Neural cell (in vitro differentiated cells): ENCODE results near the gene PRKCE. TPM values are rescaled to one million over a fixed set of nuclear protein-coding genes. Genes with fewer than 3 reads are reported as not detected.

Experiments used
- H2AFZ ChIP-seq: fragments of 200-600, 300-800 bp; sonication (generic), shearing (Covaris generic); 2 replicates; pipeline ENCODE4 v1.6.0; 2014; ENCODE audit warnings: low read depth, mild to moderate bottlenecking, antibody characterized with exemption, low read length, moderate library complexity
- H3F3A ChIP-seq: fragments of 200-600 bp; shearing (Covaris generic); 2 replicates; pipeline ENCODE4 v1.6.1; 2016; ENCODE audit warnings: mild to moderate bottlenecking, moderate library complexity, mixed read lengths, antibody characterized with exemption, low read length; ENCODE audit not compliant: insufficient read depth, poor library complexity, severe bottlenecking
- H3K27ac ChIP-seq: fragments of 200-600, 300-800 bp; sonication (generic), shearing (Covaris generic); 2 replicates; pipeline ENCODE4 v1.5.1; 2014; ENCODE audit warnings: mild to moderate bottlenecking, low read length, moderate library complexity
- H3K27me3 ChIP-seq: fragments of 300-800, 200-600 bp; sonication (generic), shearing (Covaris generic); 2 replicates; pipeline ENCODE4 v1.6.0; 2014; ENCODE audit warnings: mild to moderate bottlenecking, low read depth, low read length, moderate library complexity; ENCODE audit not compliant: insufficient read depth
- H3K36me3 ChIP-seq: fragments of 300-800, 200-600 bp; sonication (generic), shearing (Covaris generic); 2 replicates; pipeline ENCODE4 v1.5.1; 2014; ENCODE audit warnings: mild to moderate bottlenecking, antibody characterized with exemption, low read length, moderate library complexity; ENCODE audit not compliant: insufficient read depth
- H3K4me2 ChIP-seq: fragments of 300-800, 200-600 bp; sonication (generic), shearing (Covaris generic); 2 replicates; pipeline ENCODE4 v1.6.0; 2014; ENCODE audit warnings: mild to moderate bottlenecking, low read length
- H3K4me3 ChIP-seq: fragments of 300-800, 200-600 bp; sonication (generic), shearing (Covaris generic); 2 replicates; pipeline ENCODE4 v1.5.1; 2014; ENCODE audit warnings: mild to moderate bottlenecking, low read length, moderate library complexity
- H3K79me2 ChIP-seq: fragments of 200-600 bp; shearing (Covaris generic); replicated peaks from 2 replicates; pipeline ENCODE4 v1.6.0; 2014; ENCODE audit warnings: mild to moderate bottlenecking, low read length, moderate library complexity; ENCODE audit not compliant: insufficient read depth
- H3K9ac ChIP-seq: fragments of 300-800, 200-600 bp; sonication (generic), shearing (Covaris generic); 2 replicates; pipeline ENCODE4 v1.6.1; 2016; ENCODE audit warnings: mild to moderate bottlenecking, low read length, mixed read lengths
- H3K9me2 ChIP-seq: fragments of 200-600 bp; shearing (Covaris generic); 2 replicates; pipeline ENCODE4 v1.6.1; 2016; ENCODE audit warnings: mild to moderate bottlenecking, low read length, mixed read lengths; ENCODE audit not compliant: insufficient read depth
- H3K9me3 ChIP-seq: fragments of 200-600, 300-800 bp; sonication (generic), shearing (Covaris generic); 2 replicates; pipeline ENCODE4 v1.6.1; 2016; ENCODE audit warnings: mild to moderate bottlenecking, mixed run types, low read length, moderate library complexity, mixed read lengths
- H4K20me1 ChIP-seq: fragments of 200-600 bp; shearing (Covaris generic); 2 replicates; pipeline ENCODE4 v1.6.1; 2016; ENCODE audit warnings: mild to moderate bottlenecking, mixed run types; ENCODE audit not compliant: insufficient read depth
- CTCF ChIP-seq: fragments of 450-650 bp; IDR thresholded peaks from 2 replicates; pipeline ENCODE4 v1.5.1; 2014; ENCODE audit warnings: antibody characterized with exemption, mild to moderate bottlenecking, moderate library complexity; ENCODE audit not compliant: poor library complexity, severe bottlenecking
- EP300 ChIP-seq: fragments of 450-650 bp; conservative IDR thresholded peaks from 2 replicates; pipeline ENCODE4 v1.6.1; 2014; ENCODE audit warnings: antibody characterized with exemption, mild to moderate bottlenecking, moderate library complexity; ENCODE audit not compliant: poor library complexity, severe bottlenecking
- EZH2 ChIP-seq: fragments of 200-600, 300-800 bp; shearing (Covaris generic), sonication (generic); IDR thresholded peaks from 2 replicates; pipeline ENCODE4 v1.6.1; 2014; ENCODE audit warnings: antibody characterized with exemption, low read length, borderline replicate concordance, mild to moderate bottlenecking; ENCODE audit not compliant: insufficient read depth, poor library complexity, severe bottlenecking
- MXI1 ChIP-seq: fragments of 450-650 bp; conservative IDR thresholded peaks from 2 replicates; pipeline ENCODE4 v1.6.1; 2014; ENCODE audit warnings: antibody characterized with exemption, mild to moderate bottlenecking; ENCODE audit not compliant: poor library complexity, severe bottlenecking
- POLR2AphosphoS5 ChIP-seq: IDR thresholded peaks from 2 replicates; pipeline ENCODE4 v1.6.1; 2012
- RAD21 ChIP-seq: fragments of 450-650 bp; conservative IDR thresholded peaks from 2 replicates; pipeline ENCODE4 v1.6.1; 2014; ENCODE audit warnings: antibody characterized with exemption, mild to moderate bottlenecking, moderate library complexity
- REST ChIP-seq: IDR thresholded peaks from 2 replicates; pipeline ENCODE4 v1.6.1; 2012; ENCODE audit warnings: borderline replicate concordance
- SMC3 ChIP-seq: fragments of 450-650 bp; conservative IDR thresholded peaks from 2 replicates; pipeline ENCODE4 v1.6.1; 2014; ENCODE audit warnings: antibody characterized with exemption, mild to moderate bottlenecking, moderate library complexity; ENCODE audit not compliant: poor library complexity
- TAF1 ChIP-seq: IDR thresholded peaks from 2 replicates; pipeline ENCODE4 v1.6.1; 2012; ENCODE audit warnings: low read depth
- polyA plus RNA-seq: library from polyadenylated mRNA; depleted of rRNA; stranded (reverse); fragments of >200 nt; gene quantifications from 2 replicates; pipeline ENCODE4 v1.2.3, GENCODE V29; 2014

The PRKCE gene
- polyA plus RNA-seq, 1 donor from 2014 or later: 5.4 TPM

DNA sequence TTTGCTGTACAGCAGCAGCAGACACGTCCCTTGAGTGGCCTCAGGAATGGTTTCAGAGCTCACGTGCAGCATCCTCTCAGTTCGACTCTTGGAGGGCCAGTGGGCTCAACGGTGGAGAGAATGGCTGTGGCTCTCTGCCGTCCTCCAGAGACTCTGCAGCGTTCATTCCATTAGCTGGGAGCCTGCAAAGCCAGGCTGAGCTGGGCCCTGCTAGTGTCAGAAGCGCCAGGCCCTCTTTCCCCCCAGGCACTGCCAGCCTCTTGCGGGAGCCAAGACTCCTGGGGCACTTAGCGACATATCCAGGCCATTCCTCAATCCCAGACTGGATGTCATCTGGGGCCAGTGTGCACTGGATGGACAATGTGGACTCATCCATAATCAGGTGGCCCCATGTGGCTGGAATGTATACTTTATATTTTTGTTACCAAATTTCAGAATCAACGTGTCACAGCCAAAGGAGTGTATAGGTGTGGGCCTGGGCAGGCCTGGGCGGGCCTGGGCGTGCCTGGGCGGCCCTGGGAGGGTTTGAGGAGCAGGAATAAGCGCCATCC is 520.6 kb downstream of the PRKCE start:
- Histone ChIP-seq H3K9ac (no peak overlapping the region), H4K20me1 (no peaks in the 10 kb centered on the region), H3K9me2 (no peaks in the 10 kb centered on the region), H3K4me2 (no peak overlapping the region), H3K9me3 (no peaks in the 10 kb centered on the region), H3F3A (no peaks in the 10 kb centered on the region), H3K79me2 (no peaks in the 10 kb centered on the region), H3K27ac (no peak overlapping the region), H3K27me3 (no peaks in the 10 kb centered on the region), H2AFZ (no peak overlapping the region), H3K4me3 (no peak overlapping the region), H3K36me3 (no peaks in the 10 kb centered on the region)
- TF ChIP-seq CTCF: no peak
- TF ChIP-seq MXI1: no peak
- no peak for TF ChIP-seq REST
- TF ChIP-seq EP300: no peak
- TF ChIP-seq POLR2AphosphoS5: no peak
- TF ChIP-seq SMC3: no peak
- no peak for TF ChIP-seq TAF1
- TF ChIP-seq EZH2: no peak
- TF ChIP-seq RAD21: no peak

DNA sequence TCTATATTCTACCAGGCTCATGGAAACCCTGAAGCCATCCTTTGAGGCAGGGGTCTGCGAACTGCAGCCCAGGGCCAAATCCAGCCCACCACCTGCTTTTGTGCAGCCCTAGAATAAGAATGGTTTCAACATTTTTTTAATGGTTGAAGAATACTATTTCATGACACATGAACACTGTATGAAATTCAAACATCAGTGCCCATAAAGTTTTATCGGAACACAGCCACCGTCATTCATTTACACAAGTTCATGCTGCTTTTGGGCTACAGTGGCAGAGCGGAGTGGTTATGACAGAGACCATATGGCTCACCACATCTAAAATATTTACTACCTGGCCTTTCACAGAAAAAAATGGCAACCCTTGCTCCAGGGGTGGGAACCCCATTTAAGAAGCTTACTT is 521.6 kb downstream of the PRKCE start:
- H2AFZ ChIP-seq: no peak overlapping the region
- H3K27ac ChIP-seq: no peak overlapping the region
- no peaks in the 10 kb centered on the region for H3K9me2 ChIP-seq
- H3K9ac ChIP-seq: no peak overlapping the region
- no peaks in the 10 kb centered on the region for H4K20me1 ChIP-seq
- TF ChIP-seq CTCF (no peak), EP300 (no peak), POLR2AphosphoS5 (no peak), MXI1 (no peak), SMC3 (no peak), RAD21 (no peak), EZH2 (no peak), TAF1 (no peak), REST (no peak)
- H3K9me3 ChIP-seq: no peaks in the 10 kb centered on the region
- no peaks in the 10 kb centered on the region for H3K79me2 ChIP-seq
- H3K4me3 ChIP-seq: no peak overlapping the region
- no peaks in the 10 kb centered on the region for H3F3A ChIP-seq
- H3K27me3 ChIP-seq: no peaks in the 10 kb centered on the region
- H3K36me3 ChIP-seq: no peaks in the 10 kb centered on the region
- no peak overlapping the region for H3K4me2 ChIP-seq
